ENCODE results near the gene WNT6. TPM values are rescaled to one million over a fixed set of nuclear protein-coding genes. Genes with fewer than 3 reads are reported as not detected.

The WNT6 gene
- total RNA-seq (not detected), polyA plus RNA-seq (ENCODE audit: insufficient read length in 6 of 6) (under 1 TPM in 1 of 6 donors, not detected in 5; 0.07 TPM)
- long read RNA-seq, donor 1 = 0 reads
- long read RNA-seq, donor 2 = 0 reads
- long read RNA-seq, donor 3 = 0 reads
- long read RNA-seq, donor 4 = 0 reads
- long read RNA-seq, donor 5 = 0 reads
- long read RNA-seq, donor 6 = 0 reads
- long read RNA-seq, donor 7 = 0 reads
- long read RNA-seq, donor 8 = 0 reads
- long read RNA-seq, donor 9 = 0 reads
- long read RNA-seq, donor 10 = 0 reads
- long read RNA-seq, donor 11, partial matches to known transcripts = 0 of 1 reads
- long read RNA-seq, donor 11, other reads (novel, unspliced or antisense) = 0 of 1 reads
- long read RNA-seq, donor 12 = 0 reads

- no peaks in the 10 kb centered on the region for H3K36me3 ChIP-seq
- H3K27me3 ChIP-seq = peaks cover 57 to 99% of the 10 kb centered on the region in 2 donors
- DNase-seq = no peak
- TF ChIP-seq CTCF (IDR thresholded peaks at IDR 0.05) = no peak
- H3K27ac ChIP-seq = no peak within 1 kb of the TSS
- peaks cover 9 to 20% of the 10 kb centered on the region in 2 donors for H3K4me1 ChIP-seq
- H3K4me3 ChIP-seq = peak within 1 kb of the TSS in 1 of 2 donors; percentile 18
- H3K9me3 ChIP-seq = no peaks in the 10 kb centered on the region
- intact Hi-C loops (cut with DNase I) = no loop called here
- peak; percentile 30 for ATAC-seq
Observed at GRCh38 chr2:218859556-218859987, at the start of gene WNT6. Gene WNT6 (plus strand): TSS chr2:218859805. CDS start chr2:218860038, 233 bp downstream.

GRCh38 chr2:218810256-218810655 lies 49.3 kb upstream of the WNT6 start:
- peaks cover 9 to 35% of the 10 kb centered on the region in 2 donors for H3K4me1 ChIP-seq
- DNase-seq = no peak
- H3K27me3 ChIP-seq = no peaks in the 10 kb centered on the region
- no peak for TF ChIP-seq CTCF (IDR thresholded peaks at IDR 0.05)
- H3K9me3 ChIP-seq = no peaks in the 10 kb centered on the region
- no peak overlapping the region for H3K27ac ChIP-seq
- peaks cover 0 to 34% of the 10 kb centered on the region in 2 donors for H3K36me3 ChIP-seq
- intact Hi-C loops (cut with DNase I) = no loop called here
- no peak for ATAC-seq
- no peak overlapping the region for H3K4me3 ChIP-seq

GRCh38 chr2:218811382-218811781 lies 48.2 kb upstream of the WNT6 start:
- peaks cover 0 to 24% of the 10 kb centered on the region in 2 donors for H3K4me1 ChIP-seq
- no peaks in the 10 kb centered on the region for H3K27me3 ChIP-seq
- ATAC-seq = peak; percentile 60
- H3K9me3 ChIP-seq = no peaks in the 10 kb centered on the region
- no peak for TF ChIP-seq CTCF (IDR thresholded peaks at IDR 0.05)
- no peak overlapping the region for H3K4me3 ChIP-seq
- peak in 1 of 4 donors; percentile 84 for DNase-seq
- intact Hi-C loops (cut with DNase I) = no loop called here
- H3K27ac ChIP-seq = no peak overlapping the region
- peaks cover 0 to 42% of the 10 kb centered on the region in 2 donors for H3K36me3 ChIP-seq

- Histone ChIP-seq H3K9me3 (no peaks in the 10 kb centered on the region), H3K27ac (no peak overlapping the region), H3K27me3 (no peaks in the 10 kb centered on the region), H3K4me1 (peaks cover 0 to 15% of the 10 kb centered on the region in 2 donors), H3K36me3 (peaks cover 0 to 42% of the 10 kb centered on the region in 2 donors), H3K4me3 (no peak overlapping the region)
- intact Hi-C loops (cut with DNase I) = no loop called here
- no peak for DNase-seq
- TF ChIP-seq CTCF (IDR thresholded peaks at IDR 0.05) = no peak
- no peak for ATAC-seq
Observed at GRCh38 chr2:218812096-218812815, 47.3 kb upstream of the WNT6 start.

GRCh38 chr2:218812861-218813260 lies 46.7 kb upstream of the WNT6 start:
- TF ChIP-seq CTCF (IDR thresholded peaks at IDR 0.05) = no peak
- H3K4me1 ChIP-seq = peaks cover 0 to 9% of the 10 kb centered on the region in 2 donors
- H3K4me3 ChIP-seq = no peak overlapping the region
- no peaks in the 10 kb centered on the region for H3K27me3 ChIP-seq
- intact Hi-C loops (cut with DNase I) = no loop called here
- no peaks in the 10 kb centered on the region for H3K9me3 ChIP-seq
- DNase-seq (no peak), ATAC-seq (no peak)
- no peak overlapping the region for H3K27ac ChIP-seq
- H3K36me3 ChIP-seq = peaks cover 0 to 42% of the 10 kb centered on the region in 2 donors
